ENCODE measurements around the gene IGFBP5. TPM values are rescaled to one million over a fixed set of nuclear protein-coding genes. Genes with fewer than 3 reads are reported as not detected.

IGFBP5 gene, protein sequence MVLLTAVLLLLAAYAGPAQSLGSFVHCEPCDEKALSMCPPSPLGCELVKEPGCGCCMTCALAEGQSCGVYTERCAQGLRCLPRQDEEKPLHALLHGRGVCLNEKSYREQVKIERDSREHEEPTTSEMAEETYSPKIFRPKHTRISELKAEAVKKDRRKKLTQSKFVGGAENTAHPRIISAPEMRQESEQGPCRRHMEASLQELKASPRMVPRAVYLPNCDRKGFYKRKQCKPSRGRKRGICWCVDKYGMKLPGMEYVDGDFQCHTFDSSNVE
- polyA plus RNA-seq (1.6 and 2.1 TPM in 2 replicates), polyA minus RNA-seq (1.9 TPM in 2 replicates)

DNA sequence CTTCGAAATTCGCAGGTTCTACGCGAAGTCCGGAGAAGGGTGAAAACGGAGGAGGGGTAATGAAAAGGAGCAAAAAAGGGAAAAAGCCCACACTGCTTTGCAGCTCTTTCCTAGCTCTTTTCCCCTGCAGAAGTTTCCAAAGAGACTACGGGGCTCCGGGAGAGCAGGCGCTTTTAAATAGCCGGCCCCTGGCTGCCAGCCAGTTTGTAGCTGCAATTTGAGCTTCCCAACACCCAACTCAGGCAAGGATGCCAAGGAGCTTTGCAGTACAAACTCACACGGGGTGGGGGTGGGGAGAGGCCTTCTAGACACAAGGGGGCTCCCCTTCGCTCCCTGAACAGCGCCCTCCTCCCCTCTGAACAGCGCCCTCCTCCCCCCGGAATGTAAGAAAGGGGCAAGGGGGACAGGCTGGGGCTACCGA, at the start of gene IGFBP5:
TSS of gene IGFBP5 (minus strand) at position 149 of the 421 bp plus-strand sequence. CDS start 774 bp downstream, outside the sequence.
- no peaks in the 10 kb centered on the region for H3K79me2 ChIP-seq (replicated peaks; ENCODE audit: insufficient read depth, low read length)
- no peaks in the 10 kb centered on the region for H4K20me1 ChIP-seq (ENCODE audit: insufficient read depth)
- H3K36me3 ChIP-seq (ENCODE audit: insufficient read depth, low read length) = no peaks in the 10 kb centered on the region
- peaks cover 22% of the 10 kb centered on the region for H3K27me3 ChIP-seq (ENCODE audit: insufficient read depth, low read depth, low read length)
- peak within 1 kb of the TSS; percentile 79 for H3K4me2 ChIP-seq (ENCODE audit: low read length)
- no peaks in the 10 kb centered on the region for H3K9me2 ChIP-seq (ENCODE audit: insufficient read depth, low read length)
- no peaks in the 10 kb centered on the region for H3K9me3 ChIP-seq (ENCODE audit: low read length)
- no peak within 1 kb of the TSS for H3K27ac ChIP-seq (ENCODE audit: low read length)
- H3F3A ChIP-seq (ENCODE audit: insufficient read depth, low read length, poor library complexity, severe bottlenecking) = peaks cover 8% of the 10 kb centered on the region
- peak within 1 kb of the TSS; percentile 34 for H2AFZ ChIP-seq (ENCODE audit: low read depth, low read length)
- H3K4me3 ChIP-seq (ENCODE audit: low read length) = peak within 1 kb of the TSS; percentile 79
- TF ChIP-seq TAF1 (IDR thresholded peaks at IDR 0.05; ENCODE audit: low read depth) = no peak
- TF ChIP-seq, protein P1, sequence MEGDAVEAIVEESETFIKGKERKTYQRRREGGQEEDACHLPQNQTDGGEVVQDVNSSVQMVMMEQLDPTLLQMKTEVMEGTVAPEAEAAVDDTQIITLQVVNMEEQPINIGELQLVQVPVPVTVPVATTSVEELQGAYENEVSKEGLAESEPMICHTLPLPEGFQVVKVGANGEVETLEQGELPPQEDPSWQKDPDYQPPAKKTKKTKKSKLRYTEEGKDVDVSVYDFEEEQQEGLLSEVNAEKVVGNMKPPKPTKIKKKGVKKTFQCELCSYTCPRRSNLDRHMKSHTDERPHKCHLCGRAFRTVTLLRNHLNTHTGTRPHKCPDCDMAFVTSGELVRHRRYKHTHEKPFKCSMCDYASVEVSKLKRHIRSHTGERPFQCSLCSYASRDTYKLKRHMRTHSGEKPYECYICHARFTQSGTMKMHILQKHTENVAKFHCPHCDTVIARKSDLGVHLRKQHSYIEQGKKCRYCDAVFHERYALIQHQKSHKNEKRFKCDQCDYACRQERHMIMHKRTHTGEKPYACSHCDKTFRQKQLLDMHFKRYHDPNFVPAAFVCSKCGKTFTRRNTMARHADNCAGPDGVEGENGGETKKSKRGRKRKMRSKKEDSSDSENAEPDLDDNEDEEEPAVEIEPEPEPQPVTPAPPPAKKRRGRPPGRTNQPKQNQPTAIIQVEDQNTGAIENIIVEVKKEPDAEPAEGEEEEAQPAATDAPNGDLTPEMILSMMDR (IDR thresholded peaks at IDR 0.05; ENCODE audit: poor library complexity, severe bottlenecking) = peak; percentile 24
- peak within 1 kb of the TSS; percentile 59 for H3K9ac ChIP-seq (ENCODE audit: low read length)

DNA sequence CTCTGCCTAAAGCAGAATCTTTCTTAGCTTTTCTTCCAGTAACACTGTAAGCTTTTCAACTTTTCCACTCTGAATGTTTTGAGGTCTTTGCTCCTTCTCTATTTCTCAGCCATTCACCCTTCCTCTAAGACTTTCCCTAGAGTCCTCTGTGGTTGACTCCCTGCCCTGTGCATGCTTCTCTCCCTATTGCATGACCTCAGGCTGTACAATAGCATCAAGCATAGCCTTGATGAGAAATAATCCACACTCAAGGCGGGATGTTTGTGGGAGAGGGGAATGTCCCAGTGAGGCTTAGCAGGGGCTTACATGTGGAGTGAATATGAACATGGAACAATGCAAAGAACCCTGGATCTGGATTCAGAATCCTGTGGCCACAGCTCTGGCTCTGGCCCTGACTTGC, 48.4 kb upstream of the IGFBP5 start:
- Histone ChIP-seq H3K27ac (ENCODE audit: low read length) (no peak overlapping the region), H4K20me1 (ENCODE audit: insufficient read depth) (no peaks in the 10 kb centered on the region), H3K36me3 (ENCODE audit: insufficient read depth, low read length) (no peaks in the 10 kb centered on the region), H3K9me2 (ENCODE audit: insufficient read depth, low read length) (no peaks in the 10 kb centered on the region), H3K9ac (ENCODE audit: low read length) (no peak overlapping the region), H3K4me3 (ENCODE audit: low read length) (no peak overlapping the region), H3K4me2 (ENCODE audit: low read length) (no peak overlapping the region), H3K9me3 (ENCODE audit: low read length) (no peaks in the 10 kb centered on the region), H3F3A (ENCODE audit: insufficient read depth, low read length, poor library complexity, severe bottlenecking) (no peaks in the 10 kb centered on the region), H3K79me2 (replicated peaks; ENCODE audit: insufficient read depth, low read length) (no peaks in the 10 kb centered on the region), H2AFZ (ENCODE audit: low read depth, low read length) (no peak overlapping the region), H3K27me3 (ENCODE audit: insufficient read depth, low read depth, low read length) (no peaks in the 10 kb centered on the region)
- TF ChIP-seq EZH2 (IDR thresholded peaks at IDR 0.05; ENCODE audit: borderline replicate concordance, insufficient read depth, low read length, poor library complexity, severe bottlenecking) (no peak), EP300 (conservative IDR thresholded peaks at IDR 0.05; ENCODE audit: poor library complexity, severe bottlenecking) (no peak)
- TF ChIP-seq, protein P1 (IDR thresholded peaks at IDR 0.05; ENCODE audit: poor library complexity, severe bottlenecking) = no peak

DNA sequence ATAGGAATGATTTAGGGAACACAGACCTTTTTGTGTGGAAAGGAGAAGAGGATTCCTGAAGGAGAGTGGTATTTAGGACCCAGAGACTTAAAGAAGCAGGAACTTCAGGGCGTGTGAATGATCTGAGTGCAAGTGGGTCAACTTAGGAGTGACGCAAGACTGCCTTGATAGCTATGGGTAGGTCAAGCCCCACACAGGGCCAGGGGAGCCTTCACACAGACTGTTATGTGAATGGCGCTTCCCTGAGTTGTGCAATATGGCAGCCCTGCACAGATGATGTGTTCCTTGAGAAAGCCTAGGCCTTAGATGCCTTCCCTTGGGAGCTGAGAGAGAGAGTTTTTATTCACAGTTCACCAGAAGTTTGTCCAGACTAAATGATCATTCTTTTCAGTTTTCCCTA, 47.1 kb upstream of the IGFBP5 start:
- H3K4me2 ChIP-seq (ENCODE audit: low read length) = no peak overlapping the region
- TF ChIP-seq SMC3 (conservative IDR thresholded peaks at IDR 0.05; ENCODE audit: poor library complexity) (no peak), EP300 (conservative IDR thresholded peaks at IDR 0.05; ENCODE audit: poor library complexity, severe bottlenecking) (no peak), MXI1 (conservative IDR thresholded peaks at IDR 0.05; ENCODE audit: poor library complexity, severe bottlenecking) (no peak), RAD21 (conservative IDR thresholded peaks at IDR 0.05) (no peak), POLR2AphosphoS5 (IDR thresholded peaks at IDR 0.05) (no peak), EZH2 (IDR thresholded peaks at IDR 0.05; ENCODE audit: borderline replicate concordance, insufficient read depth, low read length, poor library complexity, severe bottlenecking) (no peak), TAF1 (IDR thresholded peaks at IDR 0.05; ENCODE audit: low read depth) (no peak)
- TF ChIP-seq, protein P2, sequence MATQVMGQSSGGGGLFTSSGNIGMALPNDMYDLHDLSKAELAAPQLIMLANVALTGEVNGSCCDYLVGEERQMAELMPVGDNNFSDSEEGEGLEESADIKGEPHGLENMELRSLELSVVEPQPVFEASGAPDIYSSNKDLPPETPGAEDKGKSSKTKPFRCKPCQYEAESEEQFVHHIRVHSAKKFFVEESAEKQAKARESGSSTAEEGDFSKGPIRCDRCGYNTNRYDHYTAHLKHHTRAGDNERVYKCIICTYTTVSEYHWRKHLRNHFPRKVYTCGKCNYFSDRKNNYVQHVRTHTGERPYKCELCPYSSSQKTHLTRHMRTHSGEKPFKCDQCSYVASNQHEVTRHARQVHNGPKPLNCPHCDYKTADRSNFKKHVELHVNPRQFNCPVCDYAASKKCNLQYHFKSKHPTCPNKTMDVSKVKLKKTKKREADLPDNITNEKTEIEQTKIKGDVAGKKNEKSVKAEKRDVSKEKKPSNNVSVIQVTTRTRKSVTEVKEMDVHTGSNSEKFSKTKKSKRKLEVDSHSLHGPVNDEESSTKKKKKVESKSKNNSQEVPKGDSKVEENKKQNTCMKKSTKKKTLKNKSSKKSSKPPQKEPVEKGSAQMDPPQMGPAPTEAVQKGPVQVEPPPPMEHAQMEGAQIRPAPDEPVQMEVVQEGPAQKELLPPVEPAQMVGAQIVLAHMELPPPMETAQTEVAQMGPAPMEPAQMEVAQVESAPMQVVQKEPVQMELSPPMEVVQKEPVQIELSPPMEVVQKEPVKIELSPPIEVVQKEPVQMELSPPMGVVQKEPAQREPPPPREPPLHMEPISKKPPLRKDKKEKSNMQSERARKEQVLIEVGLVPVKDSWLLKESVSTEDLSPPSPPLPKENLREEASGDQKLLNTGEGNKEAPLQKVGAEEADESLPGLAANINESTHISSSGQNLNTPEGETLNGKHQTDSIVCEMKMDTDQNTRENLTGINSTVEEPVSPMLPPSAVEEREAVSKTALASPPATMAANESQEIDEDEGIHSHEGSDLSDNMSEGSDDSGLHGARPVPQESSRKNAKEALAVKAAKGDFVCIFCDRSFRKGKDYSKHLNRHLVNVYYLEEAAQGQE (IDR thresholded peaks at IDR 0.05; ENCODE audit: borderline replicate concordance) = no peak
- TF ChIP-seq, protein P1 (IDR thresholded peaks at IDR 0.05; ENCODE audit: poor library complexity, severe bottlenecking) = no peak
- no peaks in the 10 kb centered on the region for H4K20me1 ChIP-seq (ENCODE audit: insufficient read depth)
- H3K9me2 ChIP-seq (ENCODE audit: insufficient read depth, low read length) = no peaks in the 10 kb centered on the region
- H3K9ac ChIP-seq (ENCODE audit: low read length) = no peak overlapping the region
- H3K27me3 ChIP-seq (ENCODE audit: insufficient read depth, low read depth, low read length) = no peaks in the 10 kb centered on the region
- no peaks in the 10 kb centered on the region for H3K9me3 ChIP-seq (ENCODE audit: low read length)
- no peaks in the 10 kb centered on the region for H3F3A ChIP-seq (ENCODE audit: insufficient read depth, low read length, poor library complexity, severe bottlenecking)
- H3K36me3 ChIP-seq (ENCODE audit: insufficient read depth, low read length) = no peaks in the 10 kb centered on the region
- H2AFZ ChIP-seq (ENCODE audit: low read depth, low read length) = no peak overlapping the region
- no peaks in the 10 kb centered on the region for H3K79me2 ChIP-seq (replicated peaks; ENCODE audit: insufficient read depth, low read length)
- H3K27ac ChIP-seq (ENCODE audit: low read length) = no peak overlapping the region
- no peak overlapping the region for H3K4me3 ChIP-seq (ENCODE audit: low read length)
